Head of caudate nucleus (tissue), 42 donors: ENCODE results near the gene ATAD1.
A peak's percentile ranks its signal among the peaks of the same experiment; 100 is the strongest.
"Not testable (repeated sequence)": the region's sequence is repeated elsewhere in the genome, so short reads cannot be mapped to it uniquely, and the experiment has no call there.

Experiments used
- DNase-seq, 42 donors: peaks; one replicate each; pipeline versions ENCODE4 v3.0.0 to v3.0.0-alpha.2; 2020 to 2021; ENCODE audit warnings: mixed read lengths in 7 of 42
- intact Hi-C: fragments of 100-400 bp; cut with DNase I; formaldehyde crosslinking; loops from one replicate; pipeline ENCODE4 v1.15.0; 2022

The ATAD1 gene

DNA sequence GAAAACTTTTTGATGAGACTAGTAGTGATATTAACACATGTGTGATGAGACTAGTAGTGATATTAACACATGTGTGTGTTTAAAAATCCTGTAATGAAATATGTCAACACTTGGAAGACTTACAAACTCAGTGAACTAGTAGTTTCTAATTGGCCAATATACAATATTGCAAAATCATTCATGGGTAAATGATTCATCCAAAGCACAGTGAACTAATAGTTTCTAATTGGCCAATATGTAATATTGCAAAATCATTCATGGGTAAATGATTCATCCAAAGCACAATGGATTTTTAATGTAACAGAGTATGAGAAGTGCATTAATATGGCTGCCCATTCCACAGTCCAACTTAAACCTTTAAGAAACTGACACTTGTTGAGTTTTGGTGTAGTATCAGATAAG lies 77.8 kb downstream of the ATAD1 start:
- intact Hi-C loops, result no loop called here
- no peak for DNase-seq

- DNase-seq, result no peak
- intact Hi-C loops, result no loop called here
Observed at GRCh38 chr10:87739703-87740102, 78.3 kb downstream of the ATAD1 start.

- intact Hi-C loops, DNase-seq: not testable (repeated sequence)
Observed at GRCh38 chr10:87738253-87738652, 79.8 kb downstream of the ATAD1 start.

DNA sequence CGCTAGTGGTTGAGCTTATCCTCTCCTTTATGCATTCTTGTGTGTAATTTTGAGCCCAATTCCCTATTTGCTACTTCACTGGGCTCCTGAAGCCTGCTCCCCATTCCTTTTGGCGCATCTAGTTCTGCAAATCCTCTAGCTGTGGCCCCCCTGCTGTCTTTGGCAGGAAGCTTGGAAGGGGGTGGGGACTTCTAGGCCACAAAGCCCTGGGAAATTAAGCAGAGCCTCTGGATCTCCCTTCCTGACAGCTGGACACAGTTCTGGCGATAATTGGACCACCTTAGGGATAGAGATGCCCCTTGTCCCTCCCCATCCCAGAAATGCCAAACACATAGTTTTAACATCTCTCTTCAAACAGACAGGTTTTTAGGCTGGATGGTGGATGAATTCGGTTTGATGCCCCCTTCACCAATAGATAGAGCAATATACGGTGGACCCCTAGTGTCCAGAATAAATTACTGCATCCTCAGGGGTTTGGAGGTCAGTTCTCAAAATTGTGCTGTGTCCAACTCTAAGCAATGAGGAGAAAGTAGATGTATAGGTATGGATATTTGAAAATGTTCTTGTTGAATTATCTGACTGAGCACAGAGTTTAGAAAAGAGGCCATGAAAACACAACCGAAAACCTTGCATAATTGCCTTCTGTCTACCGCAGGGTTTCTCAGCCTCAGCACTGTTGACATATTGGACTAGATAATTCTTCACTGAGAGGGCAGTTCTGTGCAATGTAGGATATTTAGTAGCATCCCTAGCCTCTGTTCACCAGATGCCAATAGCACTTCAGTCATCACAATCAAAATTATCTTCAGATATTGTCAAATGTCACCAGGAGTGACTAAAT lies 82.8 kb downstream of the ATAD1 start:
- intact Hi-C loops, result no loop called here
- DNase-seq, result peak in 12 of 42 donors; percentile 4 to 51 (median 16)

DNA sequence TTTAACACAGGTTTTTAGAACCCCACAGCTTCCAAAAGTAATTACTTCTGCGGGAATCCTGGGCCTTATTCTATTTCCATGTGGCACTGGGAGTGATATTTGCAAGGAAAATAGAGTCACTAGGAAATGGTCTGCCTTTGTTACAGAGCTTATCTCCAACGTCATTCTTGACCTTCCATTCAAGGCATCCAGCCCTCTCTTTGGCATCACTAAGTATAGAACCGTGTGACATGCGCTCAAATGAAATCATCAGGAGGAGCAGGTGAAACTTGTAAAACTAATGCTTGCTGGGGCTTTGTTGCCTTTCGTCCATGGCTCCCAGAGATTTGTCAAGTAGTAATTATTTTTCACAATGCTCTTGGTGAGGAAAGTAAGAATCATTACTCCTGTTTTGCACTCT lies 84.9 kb downstream of the ATAD1 start:
- intact Hi-C loops, result no loop called here
- DNase-seq, result no peak

GRCh38 chr10:87729940-87730339 lies 88.1 kb downstream of the ATAD1 start:
- intact Hi-C loops, result no loop called here

DNA sequence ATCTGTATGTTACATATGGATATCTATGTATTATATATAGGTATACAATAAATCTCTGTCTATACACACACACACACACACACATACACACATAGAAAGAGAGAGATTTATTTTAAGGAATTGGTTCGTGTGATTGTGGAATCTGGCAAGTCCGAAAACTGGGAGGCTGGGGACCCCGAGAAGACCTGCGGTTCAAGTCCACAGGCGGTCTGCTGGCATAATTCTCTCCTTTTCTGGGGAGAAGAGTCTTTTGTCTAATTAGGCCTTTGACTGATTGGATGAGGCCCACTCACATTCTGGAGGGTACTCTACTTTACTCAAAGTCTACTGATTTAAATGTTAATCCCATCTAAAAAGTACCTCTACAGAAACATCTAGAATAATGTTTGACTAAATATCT lies 93.2 kb downstream of the ATAD1 start:
- intact Hi-C loops, result no loop called here

More at GRCh38 chr10:87729940-87730339, 88.1 kb downstream of the ATAD1 start:
- no peak for DNase-seq

DNA sequence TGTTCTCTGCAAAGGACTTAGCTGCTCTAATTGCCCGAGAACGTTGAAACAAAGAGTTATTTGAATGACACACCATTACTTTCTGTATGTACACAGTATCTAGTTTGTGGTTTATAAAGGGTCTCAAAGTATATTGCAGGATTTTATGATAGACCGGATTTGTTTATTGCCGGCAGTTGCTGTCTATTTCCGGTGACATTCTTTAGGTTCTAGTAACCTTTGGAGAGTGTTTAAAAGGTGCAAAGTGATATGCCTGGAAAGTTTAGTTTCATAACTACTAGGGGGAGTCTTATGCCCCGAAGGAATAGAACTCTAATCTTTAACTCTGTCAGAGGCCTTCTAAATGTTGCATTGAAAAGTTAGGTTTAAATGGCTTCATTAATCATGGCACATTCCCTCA lies 94.5 kb downstream of the ATAD1 start:
- intact Hi-C loops, result no loop called here
- no peak for DNase-seq

More for the DNA sequence above, 93.2 kb downstream of the ATAD1 start:
- no peak for DNase-seq

- intact Hi-C loops, result no loop called here
- no peak for DNase-seq
Observed at GRCh38 chr10:87722716-87723115, 95.3 kb downstream of the ATAD1 start.

DNA sequence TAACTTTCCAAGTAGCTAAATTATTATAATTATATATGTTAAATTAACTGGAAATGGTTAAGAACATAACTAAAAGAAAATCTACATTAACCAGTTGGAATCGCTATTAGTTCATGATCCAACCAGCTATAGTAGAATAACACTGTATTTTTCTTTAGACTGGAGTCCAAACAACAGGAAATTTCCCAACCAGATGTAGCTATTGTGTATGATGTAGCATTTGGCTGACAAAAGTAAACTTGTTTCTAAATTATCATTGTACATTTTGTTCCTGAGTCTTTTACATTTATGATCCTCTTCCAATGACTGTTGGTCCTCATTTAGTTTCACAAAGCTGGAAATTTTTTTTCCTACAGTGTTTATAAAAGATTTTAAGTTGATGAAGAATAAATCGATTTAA lies 96.2 kb downstream of the ATAD1 start:
- no peak for DNase-seq
- intact Hi-C loops, result no loop called here

- intact Hi-C loops, result no loop called here
- no peak for DNase-seq
Observed at GRCh38 chr10:87720665-87721064, 97.4 kb downstream of the ATAD1 start.

DNA sequence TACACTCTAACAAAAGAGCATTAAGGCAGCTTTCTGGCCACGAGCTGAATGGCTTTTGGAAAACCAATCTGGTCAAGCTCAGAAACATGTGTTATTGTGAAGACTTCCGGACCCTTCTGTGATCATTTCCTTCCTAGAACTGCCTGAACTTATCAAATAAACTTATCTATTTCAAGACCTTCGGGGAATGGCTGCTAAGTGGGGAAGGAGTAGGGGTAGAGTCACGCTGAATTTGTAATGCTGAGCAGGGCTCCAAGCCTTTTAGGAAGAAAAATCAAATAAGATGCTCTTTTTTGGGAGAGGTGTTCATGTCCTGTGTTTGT lies 101.7 kb downstream of the ATAD1 start:
- DNase-seq, result no peak
- intact Hi-C loops, result no loop called here

DNA sequence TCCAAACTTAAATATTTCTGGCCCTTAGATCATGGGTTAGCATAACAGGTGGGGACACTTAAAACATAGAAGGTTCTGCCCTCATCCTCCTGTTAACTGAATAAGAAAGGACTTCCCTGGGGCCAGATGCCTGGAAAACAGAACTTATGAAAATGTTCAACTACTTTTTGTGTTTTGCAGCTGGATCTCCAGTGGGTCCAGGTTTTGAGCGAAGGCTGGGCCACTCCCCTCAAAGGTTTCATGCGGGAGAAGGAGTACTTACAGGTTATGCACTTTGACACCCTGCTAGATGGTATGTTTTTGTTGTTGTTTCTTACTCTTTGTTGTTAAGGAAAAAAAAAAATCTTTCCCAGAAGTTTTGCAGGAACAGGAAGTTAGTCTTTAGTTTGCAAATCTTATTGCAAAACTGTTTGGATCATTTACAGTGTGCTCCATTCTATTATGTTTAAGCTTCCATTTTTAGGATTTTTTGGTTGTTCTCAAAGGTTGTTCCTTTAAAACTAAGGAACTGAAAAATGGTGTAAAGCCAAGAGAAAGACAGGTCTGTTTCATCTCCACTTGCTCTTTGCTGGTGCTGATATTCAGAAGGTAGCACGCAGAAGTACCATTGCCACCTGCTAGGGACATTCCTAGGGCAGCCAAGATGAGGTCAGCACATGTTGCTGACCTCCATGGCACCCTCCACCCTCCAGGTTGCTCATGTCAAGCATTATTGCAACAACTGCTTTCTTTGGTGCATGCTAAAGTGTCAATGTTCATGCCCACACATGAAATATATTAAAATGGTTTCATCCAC lies 102.3 kb downstream of the ATAD1 start:
- intact Hi-C loops, result no loop called here
- no peak for DNase-seq

DNA sequence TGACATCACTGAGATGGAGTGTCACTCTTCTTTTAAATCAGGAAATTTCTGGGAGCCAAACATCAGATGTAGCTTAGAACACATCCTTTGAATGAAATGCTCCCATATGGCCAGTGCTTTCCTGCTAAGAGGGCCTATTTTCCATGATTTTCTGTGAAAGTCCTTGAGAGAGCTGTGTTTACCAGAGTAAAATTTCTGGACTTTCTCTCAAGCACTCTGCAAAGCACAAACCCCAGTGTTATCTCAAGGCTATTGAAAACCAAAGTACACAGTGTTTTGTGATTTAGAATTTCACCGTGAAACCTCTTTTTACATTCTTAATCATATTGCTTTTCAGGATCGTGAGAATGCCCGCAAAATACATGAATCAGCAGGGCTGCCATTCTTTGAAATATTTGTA lies 104.3 kb downstream of the ATAD1 start:
- DNase-seq, result no peak
- intact Hi-C loops, result no loop called here

DNA sequence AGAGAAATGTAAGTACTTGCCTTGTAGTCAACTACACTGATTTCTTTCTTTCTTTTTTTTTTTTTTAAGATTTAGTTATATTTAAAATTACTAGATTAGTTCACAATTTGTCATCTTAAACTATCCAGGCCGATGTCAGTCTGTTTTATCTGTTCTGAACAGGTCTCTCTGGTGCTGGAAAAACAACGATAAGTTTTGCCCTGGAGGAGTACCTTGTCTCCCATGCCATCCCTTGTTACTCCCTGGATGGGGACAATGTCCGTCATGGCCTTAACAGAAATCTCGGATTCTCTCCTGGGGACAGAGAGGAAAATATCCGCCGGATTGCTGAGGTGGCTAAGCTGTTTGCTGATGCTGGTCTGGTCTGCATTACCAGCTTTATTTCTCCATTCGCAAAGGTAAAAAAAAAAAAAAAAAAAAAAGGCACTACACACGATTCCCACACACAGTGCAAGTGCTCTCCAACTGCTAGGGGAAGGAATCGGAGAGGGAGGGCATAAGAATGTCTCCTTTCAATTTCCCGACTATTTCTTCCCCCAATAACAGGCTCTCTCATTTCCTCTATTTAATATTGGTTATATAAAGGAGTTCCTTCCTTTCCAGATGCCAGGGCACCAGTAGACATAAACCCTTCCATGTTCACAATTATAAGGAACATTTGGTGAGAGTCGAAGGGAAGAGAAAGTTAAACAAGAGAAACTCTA lies 105.0 kb downstream of the ATAD1 start:
- intact Hi-C loops, result no loop called here
- DNase-seq, result no peak

DNA sequence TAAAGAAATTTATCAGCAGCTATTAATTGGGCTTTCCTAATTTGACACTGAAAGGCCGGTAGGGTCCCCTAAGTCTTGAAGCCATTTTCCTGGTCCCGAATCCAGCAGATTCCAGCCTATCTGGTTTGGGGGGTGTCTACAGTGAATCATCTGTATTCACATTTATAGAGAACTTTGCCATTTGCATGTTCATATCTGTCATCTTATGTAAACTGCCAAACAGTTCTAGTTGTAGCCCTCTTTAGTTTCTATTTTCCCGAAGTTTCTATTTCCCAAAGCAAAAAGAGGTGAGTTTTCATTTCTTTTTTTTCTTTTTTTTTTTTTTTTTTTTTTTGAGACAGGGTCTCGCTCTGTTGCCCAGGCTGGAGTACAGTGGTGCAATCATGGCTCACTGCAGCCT lies 110.8 kb downstream of the ATAD1 start:
- intact Hi-C loops, result no loop called here
- no peak for DNase-seq

DNA sequence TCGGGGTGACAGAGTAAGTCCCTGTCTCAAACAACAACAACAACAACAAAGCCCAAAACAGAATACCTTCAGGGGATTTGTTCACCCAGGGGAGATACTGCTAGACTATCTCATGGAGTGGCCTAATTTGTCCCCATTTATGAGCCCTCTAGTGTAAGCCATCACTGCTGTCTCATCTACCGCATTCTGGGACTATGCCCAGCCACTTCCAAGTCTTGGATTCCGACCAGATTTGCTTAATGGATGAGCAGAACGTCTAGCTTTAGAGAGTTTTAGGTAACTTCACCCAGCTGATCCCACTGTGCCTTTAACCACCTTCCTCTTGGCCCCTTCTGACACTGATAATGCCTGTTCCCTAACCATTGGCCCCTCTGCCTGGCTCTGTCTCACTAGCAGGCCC lies 111.3 kb downstream of the ATAD1 start:
- DNase-seq, result no peak
- intact Hi-C loops, result no loop called here

GRCh38 chr10:87705339-87705738 lies 112.7 kb downstream of the ATAD1 start:
- DNase-seq, result no peak
- intact Hi-C loops, result no loop called here

- intact Hi-C loops, result no loop called here
- DNase-seq, result no peak
Observed at GRCh38 chr10:87703771-87704170, 114.3 kb downstream of the ATAD1 start.

- DNase-seq, result no peak
- intact Hi-C loops, result no loop called here
Observed at GRCh38 chr10:87702973-87703294, 115.1 kb downstream of the ATAD1 start.
